Neural cell (in vitro differentiated cells): Measurements from ENCODE around the gene DENND4B. TPM values are rescaled to one million over a fixed set of nuclear protein-coding genes. Genes with fewer than 3 reads are reported as not detected.

Experiments used
- H2AFZ ChIP-seq: fragments of 200-600, 300-800 bp; sonication (generic), shearing (Covaris generic); 2 replicates; pipeline ENCODE4 v1.6.0; 2014; ENCODE audit warnings: low read depth, mild to moderate bottlenecking, antibody characterized with exemption, low read length, moderate library complexity
- H3F3A ChIP-seq: fragments of 200-600 bp; shearing (Covaris generic); 2 replicates; pipeline ENCODE4 v1.6.1; 2016; ENCODE audit warnings: mild to moderate bottlenecking, moderate library complexity, mixed read lengths, antibody characterized with exemption, low read length; ENCODE audit not compliant: insufficient read depth, poor library complexity, severe bottlenecking
- H3K27ac ChIP-seq: fragments of 200-600, 300-800 bp; sonication (generic), shearing (Covaris generic); 2 replicates; pipeline ENCODE4 v1.5.1; 2014; ENCODE audit warnings: mild to moderate bottlenecking, low read length, moderate library complexity
- H3K27me3 ChIP-seq: fragments of 300-800, 200-600 bp; sonication (generic), shearing (Covaris generic); 2 replicates; pipeline ENCODE4 v1.6.0; 2014; ENCODE audit warnings: mild to moderate bottlenecking, low read depth, low read length, moderate library complexity; ENCODE audit not compliant: insufficient read depth
- H3K36me3 ChIP-seq: fragments of 300-800, 200-600 bp; sonication (generic), shearing (Covaris generic); 2 replicates; pipeline ENCODE4 v1.5.1; 2014; ENCODE audit warnings: mild to moderate bottlenecking, antibody characterized with exemption, low read length, moderate library complexity; ENCODE audit not compliant: insufficient read depth
- H3K4me2 ChIP-seq: fragments of 300-800, 200-600 bp; sonication (generic), shearing (Covaris generic); 2 replicates; pipeline ENCODE4 v1.6.0; 2014; ENCODE audit warnings: mild to moderate bottlenecking, low read length
- H3K4me3 ChIP-seq: fragments of 300-800, 200-600 bp; sonication (generic), shearing (Covaris generic); 2 replicates; pipeline ENCODE4 v1.5.1; 2014; ENCODE audit warnings: mild to moderate bottlenecking, low read length, moderate library complexity
- H3K79me2 ChIP-seq: fragments of 200-600 bp; shearing (Covaris generic); replicated peaks from 2 replicates; pipeline ENCODE4 v1.6.0; 2014; ENCODE audit warnings: mild to moderate bottlenecking, low read length, moderate library complexity; ENCODE audit not compliant: insufficient read depth
- H3K9ac ChIP-seq: fragments of 300-800, 200-600 bp; sonication (generic), shearing (Covaris generic); 2 replicates; pipeline ENCODE4 v1.6.1; 2016; ENCODE audit warnings: mild to moderate bottlenecking, low read length, mixed read lengths
- H3K9me2 ChIP-seq: fragments of 200-600 bp; shearing (Covaris generic); 2 replicates; pipeline ENCODE4 v1.6.1; 2016; ENCODE audit warnings: mild to moderate bottlenecking, low read length, mixed read lengths; ENCODE audit not compliant: insufficient read depth
- H3K9me3 ChIP-seq: fragments of 200-600, 300-800 bp; sonication (generic), shearing (Covaris generic); 2 replicates; pipeline ENCODE4 v1.6.1; 2016; ENCODE audit warnings: mild to moderate bottlenecking, mixed run types, low read length, moderate library complexity, mixed read lengths
- H4K20me1 ChIP-seq: fragments of 200-600 bp; shearing (Covaris generic); 2 replicates; pipeline ENCODE4 v1.6.1; 2016; ENCODE audit warnings: mild to moderate bottlenecking, mixed run types; ENCODE audit not compliant: insufficient read depth
- CTCF ChIP-seq: fragments of 450-650 bp; IDR thresholded peaks from 2 replicates; pipeline ENCODE4 v1.5.1; 2014; ENCODE audit warnings: antibody characterized with exemption, mild to moderate bottlenecking, moderate library complexity; ENCODE audit not compliant: poor library complexity, severe bottlenecking
- EP300 ChIP-seq: fragments of 450-650 bp; conservative IDR thresholded peaks from 2 replicates; pipeline ENCODE4 v1.6.1; 2014; ENCODE audit warnings: antibody characterized with exemption, mild to moderate bottlenecking, moderate library complexity; ENCODE audit not compliant: poor library complexity, severe bottlenecking
- EZH2 ChIP-seq: fragments of 200-600, 300-800 bp; shearing (Covaris generic), sonication (generic); IDR thresholded peaks from 2 replicates; pipeline ENCODE4 v1.6.1; 2014; ENCODE audit warnings: antibody characterized with exemption, low read length, borderline replicate concordance, mild to moderate bottlenecking; ENCODE audit not compliant: insufficient read depth, poor library complexity, severe bottlenecking
- MXI1 ChIP-seq: fragments of 450-650 bp; conservative IDR thresholded peaks from 2 replicates; pipeline ENCODE4 v1.6.1; 2014; ENCODE audit warnings: antibody characterized with exemption, mild to moderate bottlenecking; ENCODE audit not compliant: poor library complexity, severe bottlenecking
- POLR2AphosphoS5 ChIP-seq: IDR thresholded peaks from 2 replicates; pipeline ENCODE4 v1.6.1; 2012
- RAD21 ChIP-seq: fragments of 450-650 bp; conservative IDR thresholded peaks from 2 replicates; pipeline ENCODE4 v1.6.1; 2014; ENCODE audit warnings: antibody characterized with exemption, mild to moderate bottlenecking, moderate library complexity
- REST ChIP-seq: IDR thresholded peaks from 2 replicates; pipeline ENCODE4 v1.6.1; 2012; ENCODE audit warnings: borderline replicate concordance
- SMC3 ChIP-seq: fragments of 450-650 bp; conservative IDR thresholded peaks from 2 replicates; pipeline ENCODE4 v1.6.1; 2014; ENCODE audit warnings: antibody characterized with exemption, mild to moderate bottlenecking, moderate library complexity; ENCODE audit not compliant: poor library complexity
- TAF1 ChIP-seq: IDR thresholded peaks from 2 replicates; pipeline ENCODE4 v1.6.1; 2012; ENCODE audit warnings: low read depth
- polyA plus RNA-seq: library from polyadenylated mRNA; depleted of rRNA; stranded (reverse); fragments of >200 nt; gene quantifications from 2 replicates; pipeline ENCODE4 v1.2.3, GENCODE V29; 2014

The DENND4B gene
- polyA plus RNA-seq, 1 donor from 2014 or later = 25.3 TPM

- H3K9me3 ChIP-seq = no peaks in the 10 kb centered on the region
- no peaks in the 10 kb centered on the region for H3F3A ChIP-seq
- no peak overlapping the region for H3K4me2 ChIP-seq
- H3K27ac ChIP-seq = no peak overlapping the region
- H3K4me3 ChIP-seq = no peak overlapping the region
- H3K9me2 ChIP-seq = no peaks in the 10 kb centered on the region
- no peaks in the 10 kb centered on the region for H3K27me3 ChIP-seq
- TF ChIP-seq CTCF = no peak
- TF ChIP-seq EP300 = no peak
- H2AFZ ChIP-seq = no peak overlapping the region
- H3K9ac ChIP-seq = no peak overlapping the region
- H4K20me1 ChIP-seq = no peaks in the 10 kb centered on the region
- H3K79me2 ChIP-seq = peaks cover 17% of the 10 kb centered on the region
- H3K36me3 ChIP-seq = no peaks in the 10 kb centered on the region
Measured at GRCh38 chr1:153951183-153951582, 4.7 kb upstream of the DENND4B start.

- no peaks in the 10 kb centered on the region for H3K36me3 ChIP-seq
- no peaks in the 10 kb centered on the region for H3K27me3 ChIP-seq
- H3K27ac ChIP-seq = peak overlapping the region; percentile 47
- H3K4me3 ChIP-seq = peak overlapping the region; percentile 85
- H3K9me3 ChIP-seq = no peaks in the 10 kb centered on the region
- no peaks in the 10 kb centered on the region for H3F3A ChIP-seq
- H3K4me2 ChIP-seq = peak overlapping the region; percentile 67
- no peaks in the 10 kb centered on the region for H4K20me1 ChIP-seq
- H3K79me2 ChIP-seq = peaks cover 4% of the 10 kb centered on the region
- TF ChIP-seq REST = no peak
- peak; percentile 51 for TF ChIP-seq MXI1
- TF ChIP-seq POLR2AphosphoS5 = peak; percentile 28
- no peak for TF ChIP-seq TAF1
- H3K9ac ChIP-seq = peak overlapping the region; percentile 79
- peak overlapping the region; percentile 18 for H2AFZ ChIP-seq
- no peaks in the 10 kb centered on the region for H3K9me2 ChIP-seq
Measured at GRCh38 chr1:153945795-153946621, 510 bp downstream of the DENND4B start.

- peak overlapping the region; percentile 47 for H3K27ac ChIP-seq
- peak overlapping the region; percentile 18 for H2AFZ ChIP-seq
- no peaks in the 10 kb centered on the region for H3K9me2 ChIP-seq
- no peaks in the 10 kb centered on the region for H4K20me1 ChIP-seq
- H3K79me2 ChIP-seq = peaks cover 4% of the 10 kb centered on the region
- no peaks in the 10 kb centered on the region for H3K36me3 ChIP-seq
- peak overlapping the region; percentile 67 for H3K4me2 ChIP-seq
- H3K9me3 ChIP-seq = no peaks in the 10 kb centered on the region
- no peaks in the 10 kb centered on the region for H3K27me3 ChIP-seq
- H3K9ac ChIP-seq = peak overlapping the region; percentile 79
- peak overlapping the region; percentile 85 for H3K4me3 ChIP-seq
- H3F3A ChIP-seq = no peaks in the 10 kb centered on the region
- no peak for TF ChIP-seq CTCF
- TF ChIP-seq SMC3 = no peak
- TF ChIP-seq EP300 = no peak
- TF ChIP-seq EZH2 = no peak
- TF ChIP-seq RAD21 = no peak
- TF ChIP-seq POLR2AphosphoS5 = no peak
- no peak for TF ChIP-seq TAF1
- no peak for TF ChIP-seq MXI1
Measured at GRCh38 chr1:153945131-153945794, 1.3 kb downstream of the DENND4B start.
